ENCODE results near the gene SLC24A3. TPM values are rescaled to one million over a fixed set of nuclear protein-coding genes. Genes with fewer than 3 reads are reported as not detected.
A peak's percentile ranks its signal among the peaks of the same experiment; 100 is the strongest.

The SLC24A3 gene
- total RNA-seq, 1 experiment from 2014 or later = 46.0 TPM

DNA sequence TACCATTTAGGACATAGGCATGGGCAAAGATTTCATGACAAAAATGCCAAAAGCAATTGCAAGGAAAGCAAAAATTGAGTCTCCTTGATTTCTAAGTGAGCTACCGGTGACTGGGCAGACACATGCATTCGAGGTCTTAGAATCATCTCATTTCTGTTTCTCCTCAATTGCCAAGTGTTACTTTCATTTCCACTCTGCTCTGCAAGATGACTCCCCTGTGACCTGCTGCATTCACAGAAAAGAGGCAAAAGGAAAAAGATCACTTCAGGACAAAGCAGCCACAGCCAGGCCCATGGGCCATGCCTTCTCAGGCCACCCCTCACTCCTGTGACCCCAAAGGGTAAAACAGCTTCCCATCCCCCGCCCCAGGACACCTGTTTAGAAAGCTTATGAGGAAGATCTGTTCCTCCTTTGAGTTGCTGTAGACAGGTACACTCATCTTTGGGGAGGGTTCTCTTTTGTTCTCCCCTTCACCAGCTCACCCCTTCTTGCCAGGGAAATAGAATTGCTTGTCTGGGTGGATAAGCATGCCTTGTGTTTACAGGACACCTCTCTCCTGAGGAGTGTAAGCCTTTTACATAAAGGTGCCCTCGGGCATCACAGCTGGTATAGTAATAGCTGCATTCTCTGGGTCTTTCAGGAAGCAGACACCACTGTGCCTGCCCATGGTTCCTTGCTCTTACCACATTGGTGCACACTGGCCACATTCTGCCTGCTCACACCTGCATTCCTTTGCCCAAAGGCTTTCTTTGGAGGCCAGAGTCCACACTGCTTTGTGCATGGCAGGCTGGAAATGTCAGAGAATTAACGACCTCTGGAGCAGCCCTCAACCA, 105.0 kb downstream of the SLC24A3 start:
- POLR2A ChIA-PET (ENCODE audit: low non-redundant PET) = no interaction called here

DNA sequence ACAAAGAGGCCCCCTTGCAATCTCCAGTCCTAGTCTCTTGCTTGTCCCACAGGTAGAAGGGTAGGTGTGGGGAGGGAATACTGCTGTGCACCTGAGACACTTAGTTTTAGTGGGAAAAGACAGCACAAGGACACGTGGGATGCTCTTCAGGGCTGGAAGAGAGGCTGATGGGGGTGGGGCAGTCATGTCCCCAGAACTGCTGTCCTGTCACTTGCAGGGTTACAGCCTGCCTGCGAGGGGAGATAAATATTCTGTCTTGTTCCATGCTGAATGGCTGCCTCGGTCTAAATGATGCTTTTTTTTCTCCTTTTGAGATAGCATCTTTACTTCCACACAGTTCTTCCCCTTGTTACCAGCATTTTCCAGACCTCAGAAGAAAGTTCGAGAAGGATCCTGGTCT, 106.2 kb downstream of the SLC24A3 start:
- H3K4me1 ChIP-seq (ENCODE audit: insufficient read depth, low read length, poor library complexity, severe bottlenecking) = peaks cover 82% of the 10 kb centered on the region
- BruUV-seq (replicated peaks) = no TSS peak
- no peaks in the 10 kb centered on the region for H3K9me3 ChIP-seq (ENCODE audit: low read depth, low read length, poor library complexity, severe bottlenecking)
- no peaks in the 10 kb centered on the region for H3K36me3 ChIP-seq (ENCODE audit: insufficient read depth, low read length, poor library complexity, severe bottlenecking)
- POLR2A ChIA-PET (ENCODE audit: low non-redundant PET) = no interaction called here
- H3K27me3 ChIP-seq (replicated peaks; ENCODE audit: insufficient read depth, low read depth, low read length, poor library complexity) = no peaks in the 10 kb centered on the region
- H3K4me3 ChIP-seq (ENCODE audit: low read depth, low read length, poor library complexity, severe bottlenecking) = no peak overlapping the region
- intact Hi-C loops (cut with micrococcal nuclease; ENCODE audit: unreplicated experiment) = no loop called here
- DNase-seq (ENCODE audit: low spot score) = no peak
- peak overlapping the region; percentile 92 for H3K27ac ChIP-seq (ENCODE audit: low read depth, low read length, poor library complexity, severe bottlenecking)
- no peak for TF ChIP-seq EZH2 (IDR thresholded peaks at IDR 0.05; ENCODE audit: borderline replicate concordance, low read depth, low read length, poor library complexity, severe bottlenecking)
- TF ChIP-seq, protein P1, sequence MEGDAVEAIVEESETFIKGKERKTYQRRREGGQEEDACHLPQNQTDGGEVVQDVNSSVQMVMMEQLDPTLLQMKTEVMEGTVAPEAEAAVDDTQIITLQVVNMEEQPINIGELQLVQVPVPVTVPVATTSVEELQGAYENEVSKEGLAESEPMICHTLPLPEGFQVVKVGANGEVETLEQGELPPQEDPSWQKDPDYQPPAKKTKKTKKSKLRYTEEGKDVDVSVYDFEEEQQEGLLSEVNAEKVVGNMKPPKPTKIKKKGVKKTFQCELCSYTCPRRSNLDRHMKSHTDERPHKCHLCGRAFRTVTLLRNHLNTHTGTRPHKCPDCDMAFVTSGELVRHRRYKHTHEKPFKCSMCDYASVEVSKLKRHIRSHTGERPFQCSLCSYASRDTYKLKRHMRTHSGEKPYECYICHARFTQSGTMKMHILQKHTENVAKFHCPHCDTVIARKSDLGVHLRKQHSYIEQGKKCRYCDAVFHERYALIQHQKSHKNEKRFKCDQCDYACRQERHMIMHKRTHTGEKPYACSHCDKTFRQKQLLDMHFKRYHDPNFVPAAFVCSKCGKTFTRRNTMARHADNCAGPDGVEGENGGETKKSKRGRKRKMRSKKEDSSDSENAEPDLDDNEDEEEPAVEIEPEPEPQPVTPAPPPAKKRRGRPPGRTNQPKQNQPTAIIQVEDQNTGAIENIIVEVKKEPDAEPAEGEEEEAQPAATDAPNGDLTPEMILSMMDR (conservative IDR thresholded peaks at IDR 0.05; ENCODE audit: low read depth, low read length) = no peak
- CTCF ChIA-PET = no interaction called here

More for the DNA sequence above, 105.0 kb downstream of the SLC24A3 start:
- peak overlapping the region; percentile 92 for H3K27ac ChIP-seq (ENCODE audit: low read depth, low read length, poor library complexity, severe bottlenecking)
- H3K36me3 ChIP-seq (ENCODE audit: insufficient read depth, low read length, poor library complexity, severe bottlenecking) = no peaks in the 10 kb centered on the region
- no peaks in the 10 kb centered on the region for H3K27me3 ChIP-seq (replicated peaks; ENCODE audit: insufficient read depth, low read depth, low read length, poor library complexity)
- peaks cover 71% of the 10 kb centered on the region for H3K4me1 ChIP-seq (ENCODE audit: insufficient read depth, low read length, poor library complexity, severe bottlenecking)
- TF ChIP-seq, protein P1 (conservative IDR thresholded peaks at IDR 0.05; ENCODE audit: low read depth, low read length) = no peak
- TF ChIP-seq EZH2 (IDR thresholded peaks at IDR 0.05; ENCODE audit: borderline replicate concordance, low read depth, low read length, poor library complexity, severe bottlenecking) = no peak
- H3K9me3 ChIP-seq (ENCODE audit: low read depth, low read length, poor library complexity, severe bottlenecking) = no peaks in the 10 kb centered on the region
- CTCF ChIA-PET = no interaction called here
- BruUV-seq (replicated peaks) = no TSS peak
- intact Hi-C loops (cut with micrococcal nuclease; ENCODE audit: unreplicated experiment) = no loop called here
- DNase-seq (ENCODE audit: low spot score) = no peak
- no peak overlapping the region for H3K4me3 ChIP-seq (ENCODE audit: low read depth, low read length, poor library complexity, severe bottlenecking)

DNA sequence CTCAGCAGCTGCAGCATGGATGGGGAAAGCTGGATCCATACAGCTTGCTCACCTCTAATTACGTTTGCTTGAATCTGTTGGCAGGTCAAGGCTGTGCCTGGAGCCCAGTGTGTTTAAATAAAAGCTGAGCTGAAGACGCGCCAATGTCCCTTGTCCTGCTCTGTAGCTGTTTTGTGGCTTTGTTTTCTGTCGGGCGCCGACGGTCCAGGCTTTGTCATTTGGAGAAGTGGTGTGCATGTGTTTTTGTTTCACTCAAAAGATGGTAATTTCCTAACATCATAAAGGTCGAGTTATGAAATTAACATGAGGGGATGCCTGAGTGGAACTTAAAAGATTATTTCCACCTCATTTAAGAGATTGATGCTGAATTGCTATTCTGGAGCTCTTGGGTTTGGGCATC, 107.6 kb downstream of the SLC24A3 start:
- H3K4me3 ChIP-seq (ENCODE audit: low read depth, low read length, poor library complexity, severe bottlenecking) = peak overlapping the region; percentile 40
- no peaks in the 10 kb centered on the region for H3K9me3 ChIP-seq (ENCODE audit: low read depth, low read length, poor library complexity, severe bottlenecking)
- TF ChIP-seq, protein P1 (conservative IDR thresholded peaks at IDR 0.05; ENCODE audit: low read depth, low read length) = no peak
- TF ChIP-seq EZH2 (IDR thresholded peaks at IDR 0.05; ENCODE audit: borderline replicate concordance, low read depth, low read length, poor library complexity, severe bottlenecking) = no peak
- no TSS peak for BruUV-seq (replicated peaks)
- H3K27ac ChIP-seq (ENCODE audit: low read depth, low read length, poor library complexity, severe bottlenecking) = peak overlapping the region; percentile 92
- CTCF ChIA-PET = no interaction called here
- intact Hi-C loops (cut with micrococcal nuclease; ENCODE audit: unreplicated experiment) = loop anchor here (5.0 kb wide), 1 partner anchor 197 kb away; no protein-coding TSS in a partner anchor
- POLR2A ChIA-PET (ENCODE audit: low non-redundant PET) = no interaction called here
- peaks cover 92% of the 10 kb centered on the region for H3K4me1 ChIP-seq (ENCODE audit: insufficient read depth, low read length, poor library complexity, severe bottlenecking)
- peaks cover 6% of the 10 kb centered on the region for H3K36me3 ChIP-seq (ENCODE audit: insufficient read depth, low read length, poor library complexity, severe bottlenecking)
- H3K27me3 ChIP-seq (replicated peaks; ENCODE audit: insufficient read depth, low read depth, low read length, poor library complexity) = no peaks in the 10 kb centered on the region
- DNase-seq (ENCODE audit: low spot score) = peak; percentile 47
